ENCODE results near the gene PARS2.
A peak's percentile ranks its signal among the peaks of the same experiment; 100 is the strongest.

PARS2 gene

GRCh38 chr1:54728027-54728426 is 36.3 kb downstream of the PARS2 start:
- no peak for DNase-seq

- no peak for DNase-seq
Observed at GRCh38 chr1:54724771-54725170, 39.6 kb downstream of the PARS2 start.

DNA sequence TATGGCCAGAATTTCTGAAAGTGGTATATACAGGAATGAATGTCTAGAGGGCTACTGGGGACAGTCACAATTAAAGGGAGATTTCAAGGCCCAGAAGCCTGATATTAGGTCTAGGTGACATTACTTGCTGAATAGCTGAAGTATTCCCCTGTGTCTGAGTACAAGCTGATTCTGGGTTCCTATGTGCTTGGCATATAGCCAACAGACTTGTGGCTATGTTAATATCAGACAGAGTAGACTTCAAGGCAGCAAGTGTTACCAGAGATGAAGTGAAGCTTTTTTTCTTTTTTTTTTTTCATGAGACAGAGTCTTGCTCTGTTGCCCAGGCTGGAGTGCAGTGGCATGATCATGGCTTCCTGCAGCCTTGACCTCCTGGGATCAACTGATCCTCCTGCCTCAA is 40.3 kb downstream of the PARS2 start:
- no peak for DNase-seq

GRCh38 chr1:54721719-54722118 is 42.6 kb downstream of the PARS2 start:
- no peak for DNase-seq

DNA sequence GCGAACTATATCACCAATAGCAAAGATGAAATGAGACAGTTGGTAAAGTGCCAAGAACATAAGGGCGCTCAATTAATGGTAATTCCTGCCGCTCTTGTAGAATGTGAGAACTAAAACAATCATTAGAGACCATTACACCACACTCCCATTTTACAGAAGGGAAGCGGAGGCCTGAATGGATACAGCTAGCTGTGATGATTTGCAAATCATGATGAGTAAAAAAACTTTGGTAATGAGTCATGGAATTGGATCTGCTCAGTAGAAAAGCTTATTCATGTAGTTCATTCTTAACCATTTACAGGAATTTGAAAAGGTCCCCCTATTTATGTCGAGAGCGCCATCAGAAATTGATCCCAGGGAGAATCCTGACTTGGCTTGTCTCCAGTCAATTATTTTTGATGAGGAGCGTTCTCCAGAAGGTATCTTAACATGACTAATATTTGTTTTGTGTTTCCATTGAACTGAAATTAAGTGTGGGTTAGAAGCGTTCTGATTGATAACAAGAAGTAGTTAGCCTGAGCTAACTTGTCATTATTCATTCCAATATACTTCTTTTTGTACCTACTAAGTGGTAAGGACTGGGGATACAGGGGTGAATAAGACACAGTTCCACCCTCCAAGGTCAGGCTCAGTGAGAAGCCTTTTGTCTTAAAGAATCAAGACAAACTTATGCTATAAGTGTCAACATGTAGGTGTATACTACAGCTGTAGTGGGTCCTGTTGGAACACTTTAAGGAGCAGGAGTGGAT is 47.9 kb downstream of the PARS2 start:
- DNase-seq = no peak

DNA sequence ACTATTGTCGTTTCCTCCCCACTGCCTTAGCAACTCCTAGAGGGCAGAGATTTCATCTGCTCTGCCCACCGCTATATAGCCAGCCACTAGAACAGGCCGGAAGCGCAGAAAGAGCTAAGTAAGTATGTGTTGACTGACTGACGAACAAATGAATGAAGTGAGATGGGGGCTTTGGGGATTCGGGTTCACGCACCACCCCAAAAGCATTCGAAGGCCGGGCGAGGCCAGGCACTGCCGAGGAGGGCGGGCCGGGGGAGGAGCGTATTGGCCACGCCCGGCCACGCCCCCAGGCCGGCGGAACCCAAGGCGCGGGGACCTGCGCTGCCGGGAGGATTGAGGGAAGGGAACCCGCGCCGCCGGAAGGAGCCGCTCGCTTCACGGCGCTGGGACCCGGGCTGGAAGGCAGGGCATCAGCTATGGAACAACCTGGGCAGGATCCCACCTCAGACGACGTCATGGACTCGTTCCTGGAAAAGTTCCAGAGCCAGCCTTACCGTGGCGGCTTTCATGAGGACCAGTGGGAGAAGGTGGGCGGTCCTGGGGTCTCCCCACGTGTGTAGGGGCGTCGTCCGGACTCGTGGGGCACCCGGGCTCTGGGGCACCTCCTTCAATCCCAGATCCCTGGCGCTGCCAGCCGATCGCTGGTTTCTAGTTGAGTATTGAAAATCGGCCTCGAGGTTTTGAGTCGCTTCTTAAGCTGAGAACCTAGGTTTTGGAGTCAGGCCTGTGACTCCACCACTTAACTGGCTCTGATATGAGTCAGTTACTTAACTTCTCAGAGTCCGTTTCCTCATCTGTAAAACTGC is 48.6 kb downstream of the PARS2 start, which contains the start of gene TTC4:
Gene TTC4 (plus strand): TSS at position 369 of the 806 bp plus-strand sequence. CDS start 48 bp downstream, at position 417.
- DNase-seq = peak; percentile 70 to 89 (median 72)

DNA sequence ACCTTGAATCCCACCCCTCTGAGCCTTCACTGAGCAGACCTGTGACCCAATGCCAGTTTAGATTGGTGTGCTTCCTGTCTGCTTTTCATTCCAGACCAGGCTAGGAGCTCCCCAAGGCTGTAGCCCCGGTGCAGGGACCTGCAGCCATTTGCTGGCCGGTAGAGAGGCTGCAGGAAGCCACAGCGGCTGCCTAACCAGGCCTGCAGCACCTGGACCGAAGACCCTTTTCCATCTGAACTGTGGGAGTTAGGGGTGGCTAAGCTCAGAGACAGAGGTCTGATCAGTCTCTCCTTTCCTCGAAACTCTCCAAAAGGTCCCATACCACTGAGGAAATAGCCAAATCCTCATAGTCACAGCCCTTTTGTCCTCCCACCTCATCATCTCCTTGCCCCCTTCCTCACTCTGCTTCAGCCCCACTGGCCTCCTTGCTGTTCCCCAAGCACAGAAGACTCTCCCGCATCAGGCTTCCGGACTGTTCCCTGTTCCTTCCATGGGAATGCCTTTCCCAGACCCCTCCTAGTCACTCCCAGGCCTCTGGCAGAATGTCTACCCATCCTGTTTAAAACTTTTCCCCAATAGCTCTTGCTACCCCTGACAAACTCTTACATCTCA is 49.3 kb downstream of the PARS2 start:
- DNase-seq = no peak

GRCh38 chr1:54711536-54711935 is 52.8 kb downstream of the PARS2 start:
- no peak for DNase-seq

GRCh38 chr1:54710841-54711240 is 53.5 kb downstream of the PARS2 start:
- no peak for DNase-seq

DNA sequence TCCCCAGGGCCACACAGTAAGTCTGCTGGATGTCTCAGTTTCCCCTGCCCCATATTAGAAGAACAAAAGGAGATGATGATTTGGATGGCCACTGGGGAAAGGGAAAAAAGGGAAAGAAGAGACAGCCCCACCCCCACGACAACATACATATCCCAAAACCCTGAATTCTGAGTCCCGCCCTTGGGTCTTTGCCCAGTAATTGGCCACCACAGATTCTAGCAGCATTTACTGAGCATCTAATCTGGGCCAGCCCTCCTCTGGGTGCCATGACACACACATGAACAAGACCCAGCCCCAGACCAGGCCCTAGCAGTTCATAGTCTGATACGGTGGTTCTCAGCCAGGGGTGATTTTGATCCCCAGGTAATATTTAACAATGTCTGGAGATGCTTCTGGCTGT is 53.9 kb downstream of the PARS2 start:
- no peak for DNase-seq

- no peak for DNase-seq
Observed at GRCh38 chr1:54709547-54710292, 54.6 kb downstream of the PARS2 start.

DNA sequence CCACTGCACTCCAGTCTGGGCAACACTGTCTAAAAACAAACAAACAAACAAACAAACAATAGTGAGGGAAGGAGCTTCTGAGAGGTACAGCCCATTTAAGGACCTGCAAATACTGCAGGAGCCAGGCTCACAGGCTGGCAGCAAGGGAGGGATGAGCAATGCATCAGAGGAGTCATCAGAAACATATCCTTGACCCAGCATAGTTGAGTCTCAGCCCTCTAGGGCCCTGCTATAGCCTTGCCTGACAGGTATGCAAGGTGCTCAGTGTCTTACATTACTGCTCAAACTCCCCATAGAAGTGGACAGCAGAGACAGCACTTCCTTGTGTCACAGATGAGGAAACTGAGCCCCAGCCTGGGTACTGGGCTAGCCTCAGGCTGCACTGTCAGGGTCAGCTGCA is 55.9 kb downstream of the PARS2 start:
- DNase-seq = no peak
